GM21529 (cell line): Measurements from ENCODE around the gene CHN2.
"Not testable (repeated sequence)": the region's sequence is repeated elsewhere in the genome, so short reads cannot be mapped to it uniquely, and the experiment has no call there.

Source experiments
- ATAC-seq: cut with Tn5 transposase; IDR thresholded peaks from one replicate; pipeline ENCODE4 v1.9.1; 2021; ENCODE audit not compliant: unreplicated experiment

The CHN2 gene

GRCh38 chr7:29189743-29190201, 4.8 kb upstream of the CHN2 start:
- ATAC-seq = peak; percentile 72

- ATAC-seq = no peak
Measured at GRCh38 chr7:29190349-29191045, 4.1 kb upstream of the CHN2 start.

- ATAC-seq = no peak
Measured at GRCh38 chr7:29192323-29192722, 2.3 kb upstream of the CHN2 start.

- ATAC-seq = no peak
Measured at GRCh38 chr7:29192811-29193210, 1.8 kb upstream of the CHN2 start.

- no peak for ATAC-seq
Measured at GRCh38 chr7:29193316-29194205, 1.0 kb upstream of the CHN2 start.

GRCh38 chr7:29194206-29194593, 375 bp upstream of the CHN2 start:
- no peak for ATAC-seq

- ATAC-seq = no peak
Measured at GRCh38 chr7:29196191-29196590, 1.6 kb downstream of the CHN2 start.

- no peak for ATAC-seq
Measured at GRCh38 chr7:29196971-29197595, 2.5 kb downstream of the CHN2 start.

- no peak for ATAC-seq
Measured at GRCh38 chr7:29197916-29198315, 3.3 kb downstream of the CHN2 start.

- no peak for ATAC-seq
Measured at GRCh38 chr7:29199776-29200175, 5.2 kb downstream of the CHN2 start.

GRCh38 chr7:29202651-29203069, 8.1 kb downstream of the CHN2 start:
- no peak for ATAC-seq

- ATAC-seq = no peak
Measured at GRCh38 chr7:29204491-29205272, 10.1 kb downstream of the CHN2 start.

- ATAC-seq = no peak
Measured at GRCh38 chr7:29207162-29207801, 12.7 kb downstream of the CHN2 start.

- no peak for ATAC-seq
Measured at GRCh38 chr7:29208410-29209250, 14.1 kb downstream of the CHN2 start.

GRCh38 chr7:29209745-29210144, 15.2 kb downstream of the CHN2 start:
- no peak for ATAC-seq

- not testable (repeated sequence) for ATAC-seq
Measured at GRCh38 chr7:29212736-29213135, 18.2 kb downstream of the CHN2 start.

- ATAC-seq = no peak
Measured at GRCh38 chr7:29214056-29214455, 19.5 kb downstream of the CHN2 start.

- no peak for ATAC-seq
Measured at GRCh38 chr7:29214816-29215215, 20.2 kb downstream of the CHN2 start.

GRCh38 chr7:29216128-29216527, 21.6 kb downstream of the CHN2 start:
- no peak for ATAC-seq

GRCh38 chr7:29217113-29217512, 22.5 kb downstream of the CHN2 start:
- no peak for ATAC-seq
